CD4-positive, alpha-beta memory T cell (primary cell): ENCODE results near the gene IGIP. TPM values are rescaled to one million over a fixed set of nuclear protein-coding genes. Genes with fewer than 3 reads are reported as not detected.

Experiments
- CTCF ChIA-PET: fragments of 350-600 bp; sonication (Branson Sonifier 250); formaldehyde crosslinking; loops from one replicate; lab custom pipeline; 2021; ENCODE audit warnings: inconsistent platforms; ENCODE audit not compliant: partially characterized antibody; lab: Charles Lee
- POLR2A ChIA-PET: fragments of 350-600 bp; sonication (Branson Sonifier 250); formaldehyde crosslinking; loops from one replicate; lab custom pipeline; 2021; ENCODE audit not compliant: partially characterized antibody; lab: Charles Lee
- DNase-seq, 5 donors: peaks; one replicate each; pipeline versions ENCODE4 v3.0.0 to v3.0.0-alpha.2; 2020 to 2022; ENCODE audit warnings: mixed read lengths in 1 of 5
- H3K27ac ChIP-seq: one replicate; pipeline ENCODE4 v1.7.0; 2013; ENCODE audit warnings: low read depth, low read length
- H3K27me3 ChIP-seq: 2 replicates; pipeline ENCODE4 v1.7.0; 2013; ENCODE audit warnings: mild to moderate bottlenecking, low read length, moderate library complexity; ENCODE audit not compliant: insufficient read depth
- H3K36me3 ChIP-seq: 2 replicates; pipeline ENCODE4 v1.7.0; 2013; ENCODE audit warnings: mild to moderate bottlenecking, low read length, moderate library complexity; ENCODE audit not compliant: insufficient read depth
- H3K4me1 ChIP-seq: 2 replicates; pipeline ENCODE4 v1.7.0; 2013; ENCODE audit warnings: mild to moderate bottlenecking, low read length, moderate library complexity; ENCODE audit not compliant: insufficient read depth
- H3K4me3 ChIP-seq, 2 donors: one replicate each; pipeline ENCODE4 v1.7.0; 2013; ENCODE audit warnings: low read length in 2 of 2, mild to moderate bottlenecking in 1 of 2
- H3K9me3 ChIP-seq, 2 donors: one replicate each; pipeline ENCODE4 v1.7.0; 2013; ENCODE audit warnings: low read length in 2 of 2, control low read depth in 1 of 2; ENCODE audit not compliant: control insufficient read depth in 1 of 2
- H3K27ac Mint-ChIP-seq, 7 donors: one replicate each; pipeline ENCODE4 v1.8.0; 2020 to 2021; ENCODE audit warnings: mixed read lengths in 7 of 7, mild to moderate bottlenecking in 6 of 7, inconsistent platforms in 3 of 7, moderate library complexity in 3 of 7
- H3K27me3 Mint-ChIP-seq, 2 donors: one replicate each; pipeline ENCODE4 v1.8.0; 2020 to 2021; ENCODE audit warnings: mixed read lengths in 2 of 2
- H3K36me3 Mint-ChIP-seq, 2 donors: one replicate each; pipeline ENCODE4 v1.8.0; 2020 to 2021; ENCODE audit warnings: mixed read lengths in 2 of 2, inconsistent platforms in 1 of 2, mild to moderate bottlenecking in 1 of 2
- H3K4me1 Mint-ChIP-seq, 4 donors: one replicate each; pipeline ENCODE4 v1.8.0; 2020 to 2021; ENCODE audit warnings: mixed read lengths in 4 of 4, mild to moderate bottlenecking in 1 of 4
- H3K4me3 Mint-ChIP-seq, 8 donors: one replicate each; pipeline ENCODE4 v1.8.0; 2020 to 2021; ENCODE audit warnings: mixed read lengths in 8 of 8, mild to moderate bottlenecking in 7 of 8, moderate library complexity in 6 of 8, inconsistent platforms in 3 of 8
- H3K9me3 Mint-ChIP-seq, 8 donors: one replicate each; pipeline ENCODE4 v1.8.0; 2020 to 2021; ENCODE audit warnings: mixed read lengths in 8 of 8, mild to moderate bottlenecking in 5 of 8, inconsistent platforms in 3 of 8, moderate library complexity in 1 of 8
- intact Hi-C: fragments of 100-400 bp; cut with micrococcal nuclease; formaldehyde crosslinking; loops from one replicate; pipeline ENCODE4 v1.15.1; 2023
- polyA plus RNA-seq, 2 donors: library from polyadenylated mRNA; unstranded; fragments of 300-500 nt; fragmentation: Illumina TruSeq; gene quantifications; one replicate each; pipeline ENCODE4 v1.2.3, GENCODE V29; 2021
- total RNA-seq, 2 experiments: library from RNA; stranded (reverse); gene quantifications; one replicate each; pipeline ENCODE4 v1.2.3, GENCODE V29; 2021

IGIP gene
- total RNA-seq (10 to 100 TPM; 13.7 to 14.9 TPM), polyA plus RNA-seq (under 1 TPM; 0.27 to 0.78 TPM)

DNA sequence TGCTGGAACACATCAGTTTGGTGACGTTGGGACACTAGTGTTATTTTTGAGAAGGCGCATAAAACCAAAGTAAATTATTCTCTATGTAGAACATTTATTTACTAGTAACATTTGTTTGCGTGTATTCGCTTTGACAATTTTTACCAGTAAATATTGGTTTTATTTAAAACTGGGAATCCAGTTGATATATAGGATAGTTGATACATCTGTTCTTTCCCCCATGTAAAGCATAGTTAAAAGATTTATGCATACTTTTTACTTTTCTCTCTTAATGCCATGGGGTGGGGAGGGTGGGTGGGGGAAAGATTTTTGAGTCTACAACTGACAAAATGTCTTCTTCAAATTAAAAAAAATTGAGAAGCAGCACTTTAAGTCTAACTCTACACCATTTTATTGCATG is at the start of gene IGIP:
Gene IGIP (plus strand): TSS at position 301 of the 400 bp plus-strand sequence. CDS start 2,540 bp downstream, outside the sequence.
- H3K36me3 Mint-ChIP-seq: no peaks in the 10 kb centered on the region
- H3K4me3 ChIP-seq: no peak within 1 kb of the TSS
- no peaks in the 10 kb centered on the region for H3K36me3 ChIP-seq
- intact Hi-C loops: no loop called here
- H3K9me3 ChIP-seq: no peaks in the 10 kb centered on the region
- peaks cover 17% of the 10 kb centered on the region for H3K4me1 ChIP-seq
- ChIA-PET CTCF (no interaction called here), POLR2A (no interaction called here)
- H3K27me3 ChIP-seq: no peaks in the 10 kb centered on the region
- H3K4me3 Mint-ChIP-seq: no peak within 1 kb of the TSS
- H3K4me1 Mint-ChIP-seq: peaks cover 28 to 54% (median 39%) of the 10 kb centered on the region in 4 donors
- H3K9me3 Mint-ChIP-seq: no peaks in the 10 kb centered on the region
- no peaks in the 10 kb centered on the region for H3K27me3 Mint-ChIP-seq
- no peak within 1 kb of the TSS for H3K27ac ChIP-seq
- H3K27ac Mint-ChIP-seq: no peak within 1 kb of the TSS
- DNase-seq: no peak

DNA sequence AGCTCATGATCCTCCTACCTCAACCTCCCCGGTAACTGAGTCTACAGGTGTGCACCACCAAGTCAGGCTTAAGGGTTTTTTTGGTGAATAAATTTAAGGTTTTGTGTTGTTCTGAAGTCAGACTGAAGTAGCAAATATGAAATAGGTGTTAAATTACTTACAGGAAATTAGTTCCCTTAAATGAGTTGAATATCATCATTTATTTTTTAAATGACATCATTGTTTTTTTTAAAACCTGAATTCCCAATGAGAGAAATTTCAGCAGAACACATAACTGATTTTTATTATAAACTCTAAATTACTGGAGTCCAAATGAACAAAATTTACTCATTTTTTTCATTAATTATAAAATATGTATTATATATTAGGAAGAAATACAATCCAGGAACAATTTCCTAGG is 49.6 kb upstream of the IGIP start:
- Mint-ChIP-seq H3K4me1 (no peaks in the 10 kb centered on the region), H3K27ac (no peak overlapping the region), H3K4me3 (no peak overlapping the region), H3K27me3 (peaks cover 15 to 19% of the 10 kb centered on the region in 2 donors), H3K36me3 (no peaks in the 10 kb centered on the region), H3K9me3 (no peaks in the 10 kb centered on the region)
- Histone ChIP-seq H3K27me3 (peaks cover 7% of the 10 kb centered on the region), H3K27ac (no peak overlapping the region), H3K9me3 (no peaks in the 10 kb centered on the region), H3K4me1 (no peaks in the 10 kb centered on the region), H3K36me3 (no peaks in the 10 kb centered on the region), H3K4me3 (no peak overlapping the region)
- ChIA-PET POLR2A (no interaction called here), CTCF (interaction anchor here (8.3 to 9.4 kb wide), 2 partner anchors 66 to 79 kb away, joined by 175 to 257 read pairs; no protein-coding TSS in a partner anchor)
- intact Hi-C loops: no loop called here
- no peak for DNase-seq

DNA sequence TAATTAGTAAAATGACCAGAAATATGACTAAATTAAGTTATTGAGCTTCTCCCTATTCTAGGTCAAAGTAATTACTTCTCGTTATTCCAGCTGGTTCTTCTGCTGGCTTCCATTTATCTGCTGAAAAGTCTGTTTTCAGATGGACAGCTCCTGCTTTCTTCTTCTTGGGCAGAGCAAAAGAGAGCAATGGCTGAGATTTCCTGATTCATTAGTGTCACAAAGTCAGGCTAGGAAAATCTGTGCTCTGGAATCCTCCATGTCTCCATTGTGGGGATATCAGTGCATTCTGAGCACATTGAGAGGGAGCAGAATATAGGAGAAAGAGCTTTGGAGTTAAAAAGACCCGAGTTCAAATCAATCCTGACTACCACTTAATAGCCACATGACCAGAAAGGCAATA is 48.9 kb upstream of the IGIP start:
- peaks cover 7% of the 10 kb centered on the region for H3K27me3 ChIP-seq
- no peaks in the 10 kb centered on the region for H3K9me3 Mint-ChIP-seq
- H3K4me1 Mint-ChIP-seq: no peaks in the 10 kb centered on the region
- intact Hi-C loops: no loop called here
- no peak overlapping the region for H3K27ac ChIP-seq
- no peak for DNase-seq
- peaks cover 15 to 19% of the 10 kb centered on the region in 2 donors for H3K27me3 Mint-ChIP-seq
- no peak overlapping the region for H3K27ac Mint-ChIP-seq
- no peak overlapping the region for H3K4me3 ChIP-seq
- H3K4me1 ChIP-seq: no peaks in the 10 kb centered on the region
- no peaks in the 10 kb centered on the region for H3K36me3 ChIP-seq
- H3K4me3 Mint-ChIP-seq: no peak overlapping the region
- POLR2A ChIA-PET: interaction anchor here (0.8 kb wide), 1 partner anchor 32 kb away, joined by 3 read pairs; no protein-coding TSS in a partner anchor
- H3K9me3 ChIP-seq: no peaks in the 10 kb centered on the region
- CTCF ChIA-PET: interaction anchor here (8.3 to 9.4 kb wide), 2 partner anchors 65 to 78 kb away, joined by 175 to 257 read pairs; no protein-coding TSS in a partner anchor
- H3K36me3 Mint-ChIP-seq: no peaks in the 10 kb centered on the region

DNA sequence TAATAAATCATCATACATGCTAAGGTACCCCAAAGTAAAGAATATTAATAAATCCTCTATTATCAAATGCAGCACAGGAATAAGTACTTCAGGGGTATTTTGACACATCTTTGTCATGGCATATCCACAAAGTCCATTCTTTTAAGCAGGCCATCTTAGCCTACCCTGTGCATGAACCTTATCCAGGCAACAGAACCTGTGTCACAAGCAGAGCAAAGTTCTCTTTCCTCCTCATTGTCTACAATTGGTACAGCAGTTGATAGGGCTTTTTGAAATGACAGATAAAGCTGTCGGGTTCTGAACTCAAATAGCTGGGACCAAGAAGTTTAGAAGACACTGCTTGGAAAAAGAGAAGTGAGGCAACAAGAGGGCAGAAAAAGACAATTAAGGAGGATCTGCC is 42.6 kb upstream of the IGIP start:
- Mint-ChIP-seq H3K36me3 (no peaks in the 10 kb centered on the region), H3K9me3 (no peaks in the 10 kb centered on the region), H3K27me3 (peaks cover 11 to 21% of the 10 kb centered on the region in 2 donors), H3K4me1 (no peaks in the 10 kb centered on the region), H3K27ac (no peak overlapping the region), H3K4me3 (no peak overlapping the region)
- no peak for DNase-seq
- CTCF ChIA-PET: interaction anchor here (1.0 to 1.4 kb wide), 2 partner anchors 10 to 61 kb away, joined by 3 read pairs; no protein-coding TSS in a partner anchor
- Histone ChIP-seq H3K36me3 (no peaks in the 10 kb centered on the region), H3K27ac (no peak overlapping the region), H3K9me3 (no peaks in the 10 kb centered on the region), H3K4me1 (no peaks in the 10 kb centered on the region), H3K4me3 (no peak overlapping the region), H3K27me3 (no peaks in the 10 kb centered on the region)
- POLR2A ChIA-PET: no interaction called here
- intact Hi-C loops: no loop called here

DNA sequence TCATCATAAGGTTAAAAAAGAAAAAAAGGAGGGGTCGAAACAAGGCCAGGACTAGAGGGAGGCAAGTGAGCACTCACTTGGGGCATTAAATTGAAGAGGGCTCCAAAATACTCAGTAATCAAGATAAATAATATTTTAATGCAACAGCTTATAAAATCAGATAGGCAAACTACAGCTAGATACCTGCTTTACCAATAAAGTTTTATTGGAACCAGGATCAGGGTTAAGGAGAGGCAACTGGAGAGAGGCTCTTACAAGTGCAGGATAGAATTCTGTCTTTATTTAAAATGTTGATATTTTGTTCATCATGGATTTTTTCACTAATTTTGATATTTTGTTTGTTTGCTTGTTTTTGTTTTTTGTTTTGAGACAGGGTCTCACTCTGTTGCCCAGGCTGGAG is 42.1 kb upstream of the IGIP start:
- DNase-seq: no peak
- ChIA-PET CTCF (interaction anchor here (1.0 to 1.5 kb wide), 3 partner anchors 11 to 60 kb away, joined by 3 read pairs; no protein-coding TSS in a partner anchor), POLR2A (no interaction called here)
- Mint-ChIP-seq H3K27me3 (peaks cover 11 to 21% of the 10 kb centered on the region in 2 donors), H3K4me1 (no peaks in the 10 kb centered on the region), H3K27ac (no peak overlapping the region), H3K4me3 (no peak overlapping the region), H3K36me3 (no peaks in the 10 kb centered on the region), H3K9me3 (no peaks in the 10 kb centered on the region)
- Histone ChIP-seq H3K4me1 (no peaks in the 10 kb centered on the region), H3K27ac (no peak overlapping the region), H3K9me3 (no peaks in the 10 kb centered on the region), H3K4me3 (no peak overlapping the region), H3K27me3 (no peaks in the 10 kb centered on the region), H3K36me3 (no peaks in the 10 kb centered on the region)
- intact Hi-C loops: no loop called here

DNA sequence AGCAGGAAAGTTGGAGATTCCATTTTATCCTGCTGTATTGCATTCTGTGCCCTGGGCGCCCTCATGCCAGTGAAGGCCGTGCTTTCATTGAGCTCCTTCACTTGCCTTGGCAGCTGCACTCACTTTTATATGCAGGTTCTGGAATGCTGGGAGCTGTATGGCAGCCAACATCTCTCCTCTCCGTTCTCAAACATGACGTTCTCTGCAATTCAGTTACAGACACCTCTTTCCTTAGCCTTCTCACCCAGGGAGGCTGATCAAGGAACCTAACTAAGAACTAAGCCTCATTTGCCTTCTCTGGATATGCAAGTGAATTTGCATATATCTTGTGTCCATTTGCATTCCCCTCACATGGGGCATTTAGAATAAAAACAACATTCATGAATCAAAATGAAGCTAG is 41.2 kb upstream of the IGIP start:
- intact Hi-C loops: no loop called here
- Mint-ChIP-seq H3K36me3 (no peaks in the 10 kb centered on the region), H3K4me1 (no peaks in the 10 kb centered on the region), H3K27me3 (peaks cover 9 to 16% of the 10 kb centered on the region in 2 donors), H3K27ac (no peak overlapping the region), H3K4me3 (no peak overlapping the region), H3K9me3 (peaks cover 0 to 7% (median 5%) of the 10 kb centered on the region in 8 donors)
- no peak overlapping the region for H3K4me3 ChIP-seq
- no peak for DNase-seq
- H3K4me1 ChIP-seq: no peaks in the 10 kb centered on the region
- POLR2A ChIA-PET: no interaction called here
- H3K36me3 ChIP-seq: no peaks in the 10 kb centered on the region
- peaks cover 0 to 4% of the 10 kb centered on the region in 2 donors for H3K9me3 ChIP-seq
- H3K27me3 ChIP-seq: no peaks in the 10 kb centered on the region
- CTCF ChIA-PET: interaction anchor here (1.4 to 1.5 kb wide), 2 partner anchors 22 to 59 kb away, joined by 3 read pairs; no protein-coding TSS in a partner anchor
- H3K27ac ChIP-seq: no peak overlapping the region

DNA sequence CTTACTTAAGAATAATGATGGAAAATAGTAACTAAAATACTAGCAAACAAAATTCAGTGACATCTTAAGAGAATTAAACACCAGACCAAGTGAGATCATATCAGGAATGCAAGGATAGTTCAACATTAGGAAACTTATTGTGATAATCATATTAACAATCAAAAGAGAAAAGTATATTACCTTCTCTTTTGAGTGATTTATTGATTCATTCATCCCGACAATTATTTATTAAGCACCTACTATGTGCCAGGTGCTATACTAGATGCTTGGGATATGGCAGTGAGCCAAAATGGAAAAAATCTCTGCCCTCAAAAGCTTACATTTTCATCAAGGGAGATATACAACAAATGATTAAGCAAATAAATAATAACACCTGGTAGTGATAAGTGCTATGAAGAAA is 35.5 kb upstream of the IGIP start:
- Histone ChIP-seq H3K27ac (no peak overlapping the region), H3K4me1 (no peaks in the 10 kb centered on the region), H3K27me3 (no peaks in the 10 kb centered on the region), H3K36me3 (no peaks in the 10 kb centered on the region), H3K4me3 (no peak overlapping the region), H3K9me3 (peaks cover 0 to 13% of the 10 kb centered on the region in 2 donors)
- H3K4me3 Mint-ChIP-seq: no peak overlapping the region
- H3K36me3 Mint-ChIP-seq: peaks cover 6 to 11% of the 10 kb centered on the region in 2 donors
- H3K27me3 Mint-ChIP-seq: peaks cover 14 to 18% of the 10 kb centered on the region in 2 donors
- H3K27ac Mint-ChIP-seq: no peak overlapping the region
- intact Hi-C loops: no loop called here
- DNase-seq: no peak
- CTCF ChIA-PET: no interaction called here
- peaks cover 0 to 28% (median 22%) of the 10 kb centered on the region in 8 donors for H3K9me3 Mint-ChIP-seq
- H3K4me1 Mint-ChIP-seq: no peaks in the 10 kb centered on the region
- POLR2A ChIA-PET: no interaction called here
